ENCODE results near the gene PERCC1. TPM values are rescaled to one million over a fixed set of nuclear protein-coding genes. Genes with fewer than 3 reads are reported as not detected.

PERCC1 gene
- total RNA-seq, 1 experiment from 2014 or later: not detected

- H3F3A ChIP-seq (ENCODE audit: low read length, unreplicated experiment): no peaks in the 10 kb centered on the region
- POLR2A ChIA-PET (ENCODE audit: unreplicated experiment): no interaction called here
- DNase-seq: no peak
- no TSS peak for BruUV-seq (replicated peaks)
- no peak for ATAC-seq
- H3K27me3 ChIP-seq (ENCODE audit: low read length): no peaks in the 10 kb centered on the region
- H3K9ac ChIP-seq (ENCODE audit: low read length): no peak overlapping the region
- H4K20me1 ChIP-seq (ENCODE audit: low read length): no peaks in the 10 kb centered on the region
- H3K4me1 ChIP-seq (ENCODE audit: insufficient read depth, low read length): no peaks in the 10 kb centered on the region
- no peaks in the 10 kb centered on the region for H3K9me3 ChIP-seq (ENCODE audit: low read length)
- H3K27ac ChIP-seq (ENCODE audit: low read length): no peak overlapping the region
- no peak overlapping the region for H3K4me3 ChIP-seq (ENCODE audit: low read length)
- CTCF ChIA-PET: no interaction called here
- no peak overlapping the region for H2AFZ ChIP-seq (ENCODE audit: low read length)
- intact Hi-C loops (cut with micrococcal nuclease): no loop called here
- no peaks in the 10 kb centered on the region for H3K9me2 ChIP-seq (replicated peaks; ENCODE audit: low read length)
- no peaks in the 10 kb centered on the region for H3K36me3 ChIP-seq (ENCODE audit: low read depth, low read length)
- no peak overlapping the region for H3K4me2 ChIP-seq (ENCODE audit: low read length)
- no peaks in the 10 kb centered on the region for H3K79me2 ChIP-seq (ENCODE audit: low read length)
- TF ChIP-seq CTCF (conservative IDR thresholded peaks at IDR 0.05; ENCODE audit: low read depth, low read length) (no peak), EZH2phosphoT487 (IDR thresholded peaks at IDR 0.05; ENCODE audit: borderline replicate concordance, low read length) (no peak), EZH2 (IDR thresholded peaks at IDR 0.05; ENCODE audit: low read length, unreplicated experiment) (no peak)
These were observed 41.1 kb upstream of the PERCC1 start for GRCh38 chr16:1389762-1390161.

- Histone ChIP-seq H3K9ac (ENCODE audit: low read length) (no peak overlapping the region), H3K27me3 (ENCODE audit: low read length) (no peaks in the 10 kb centered on the region), H3K9me3 (ENCODE audit: low read length) (no peaks in the 10 kb centered on the region), H3K79me2 (ENCODE audit: low read length) (no peaks in the 10 kb centered on the region), H3K27ac (ENCODE audit: low read length) (no peak overlapping the region), H4K20me1 (ENCODE audit: low read length) (no peaks in the 10 kb centered on the region), H3K4me2 (ENCODE audit: low read length) (no peak overlapping the region), H3K4me3 (ENCODE audit: low read length) (no peak overlapping the region), H3F3A (ENCODE audit: low read length, unreplicated experiment) (no peaks in the 10 kb centered on the region), H3K36me3 (ENCODE audit: low read depth, low read length) (no peaks in the 10 kb centered on the region), H3K4me1 (ENCODE audit: insufficient read depth, low read length) (no peaks in the 10 kb centered on the region), H2AFZ (ENCODE audit: low read length) (no peak overlapping the region), H3K9me2 (replicated peaks; ENCODE audit: low read length) (no peaks in the 10 kb centered on the region)
- ATAC-seq (no peak), DNase-seq (no peak)
- no TSS peak for BruUV-seq (replicated peaks)
- CTCF ChIA-PET: no interaction called here
- POLR2A ChIA-PET (ENCODE audit: unreplicated experiment): no interaction called here
- intact Hi-C loops (cut with micrococcal nuclease): no loop called here
- TF ChIP-seq EZH2phosphoT487 (IDR thresholded peaks at IDR 0.05; ENCODE audit: borderline replicate concordance, low read length) (no peak), CTCF (conservative IDR thresholded peaks at IDR 0.05; ENCODE audit: low read depth, low read length) (no peak), EZH2 (IDR thresholded peaks at IDR 0.05; ENCODE audit: low read length, unreplicated experiment) (no peak)
These were observed 40.6 kb upstream of the PERCC1 start for GRCh38 chr16:1390239-1390779.

DNA sequence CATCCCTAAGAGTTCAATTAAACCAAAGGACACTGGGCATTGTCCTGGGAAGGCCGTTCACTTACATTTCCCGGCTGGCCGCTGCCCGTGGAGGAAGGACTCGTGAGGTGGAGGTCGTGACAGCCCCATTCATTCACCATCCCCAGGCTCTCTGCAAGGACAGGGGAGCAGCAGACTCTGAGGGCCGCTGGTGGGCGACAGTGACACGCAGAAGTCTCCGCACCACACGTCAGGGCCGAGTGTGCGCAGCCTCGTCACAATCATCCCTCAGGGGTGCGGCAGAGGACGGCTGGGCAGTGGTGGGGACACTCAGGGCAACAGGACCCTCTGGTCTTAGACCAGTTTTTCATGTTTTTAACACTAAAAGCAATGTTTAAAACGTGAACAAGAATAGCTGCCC, 38.1 kb upstream of the PERCC1 start:
- Histone ChIP-seq H4K20me1 (ENCODE audit: low read length) (no peaks in the 10 kb centered on the region), H3K36me3 (ENCODE audit: low read depth, low read length) (no peaks in the 10 kb centered on the region), H2AFZ (ENCODE audit: low read length) (no peak overlapping the region), H3K9me3 (ENCODE audit: low read length) (no peaks in the 10 kb centered on the region), H3K4me1 (ENCODE audit: insufficient read depth, low read length) (no peaks in the 10 kb centered on the region), H3F3A (ENCODE audit: low read length, unreplicated experiment) (no peaks in the 10 kb centered on the region), H3K9ac (ENCODE audit: low read length) (no peak overlapping the region), H3K79me2 (ENCODE audit: low read length) (no peaks in the 10 kb centered on the region), H3K27ac (ENCODE audit: low read length) (no peak overlapping the region), H3K27me3 (ENCODE audit: low read length) (no peaks in the 10 kb centered on the region), H3K4me2 (ENCODE audit: low read length) (no peak overlapping the region), H3K4me3 (ENCODE audit: low read length) (no peak overlapping the region), H3K9me2 (replicated peaks; ENCODE audit: low read length) (no peaks in the 10 kb centered on the region)
- CTCF ChIA-PET: no interaction called here
- ATAC-seq: no peak
- intact Hi-C loops (cut with micrococcal nuclease): no loop called here
- no peak for DNase-seq
- BruUV-seq (replicated peaks): no TSS peak
- POLR2A ChIA-PET (ENCODE audit: unreplicated experiment): no interaction called here
- TF ChIP-seq EZH2 (IDR thresholded peaks at IDR 0.05; ENCODE audit: low read length, unreplicated experiment) (no peak), EZH2phosphoT487 (IDR thresholded peaks at IDR 0.05; ENCODE audit: borderline replicate concordance, low read length) (no peak), CTCF (conservative IDR thresholded peaks at IDR 0.05; ENCODE audit: low read depth, low read length) (no peak)

Measured in PC-3 (cell line).